Fibroblast of skin of scalp (primary cell): ENCODE results near the gene BSPH1. TPM values are rescaled to one million over a fixed set of nuclear protein-coding genes. Genes with fewer than 3 reads are reported as not detected.
"Not testable (repeated sequence)": the region's sequence is repeated elsewhere in the genome, so short reads cannot be mapped to it uniquely, and the experiment has no call there.

Experiments
- DNase-seq: peaks from one replicate; pipeline ENCODE4 v3.0.0-alpha.2; 2013
- polyA plus RNA-seq, 2 experiments: library from polyadenylated mRNA; unstranded; fragments of 120-200 nt; gene quantifications; one replicate each; pipeline ENCODE4 v1.2.1, GENCODE V29; 2013; ENCODE audit not compliant: insufficient read length in 2 of 2

BSPH1 gene, protein sequence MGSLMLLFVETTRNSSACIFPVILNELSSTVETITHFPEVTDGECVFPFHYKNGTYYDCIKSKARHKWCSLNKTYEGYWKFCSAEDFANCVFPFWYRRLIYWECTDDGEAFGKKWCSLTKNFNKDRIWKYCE
- not detected for polyA plus RNA-seq (2013, experiment 1 of 2; ENCODE audit: insufficient read length)
- not detected for polyA plus RNA-seq (2013, experiment 2 of 2; ENCODE audit: insufficient read length)

DNA sequence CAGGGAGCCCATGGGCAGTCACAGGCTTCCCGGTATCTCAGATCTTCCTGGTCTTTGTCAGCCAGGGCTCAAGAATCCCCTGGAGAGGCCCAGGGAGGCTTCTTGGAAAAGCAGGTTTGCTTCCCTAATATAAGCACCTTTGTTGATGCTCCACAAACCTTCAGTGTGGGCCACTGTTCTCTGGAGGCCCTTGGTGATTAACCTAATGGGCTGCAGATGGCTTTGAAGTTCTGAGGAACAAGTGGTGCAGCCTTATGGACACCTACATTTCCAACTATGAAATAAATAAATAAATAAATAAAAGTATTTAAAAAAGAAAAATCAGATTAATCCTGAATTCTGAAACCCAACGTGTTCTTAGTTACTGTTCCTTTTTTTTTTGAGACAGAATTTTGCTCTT, at the start of gene BSPH1:
Gene BSPH1, minus strand, starts transcription at position 101 of the 400 bp plus-strand sequence. Its CDS starts 89 bp downstream, at position 12.
- no peak for DNase-seq

DNA sequence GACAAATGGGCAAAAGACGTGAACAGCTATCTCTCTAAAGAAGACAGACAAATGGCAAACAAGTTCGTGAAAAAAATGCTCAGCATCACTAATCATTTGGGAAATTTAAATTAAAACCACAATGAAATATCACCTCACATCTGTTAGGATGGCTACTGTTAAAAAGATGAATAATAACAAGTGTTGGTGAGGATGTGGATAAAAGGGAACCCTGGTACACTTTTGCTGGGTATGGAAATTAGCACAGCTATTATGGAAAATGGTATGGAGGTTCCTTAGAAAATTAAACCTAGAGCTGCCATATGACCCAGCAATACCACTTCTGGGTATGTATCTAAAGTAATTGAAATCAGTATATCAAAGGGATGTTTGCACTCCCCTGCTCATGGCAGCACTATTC, 44.8 kb upstream of the BSPH1 start:
- DNase-seq, result no peak

GRCh38 chr19:48033604-48034003, 41.6 kb upstream of the BSPH1 start:
- no peak for DNase-seq

- DNase-seq, result no peak
Measured at GRCh38 chr19:48030073-48030472, 38.1 kb upstream of the BSPH1 start.

GRCh38 chr19:48029431-48029830, 37.5 kb upstream of the BSPH1 start:
- DNase-seq, result no peak

- DNase-seq, result no peak
Measured at GRCh38 chr19:48025480-48025879, 33.5 kb upstream of the BSPH1 start.

DNA sequence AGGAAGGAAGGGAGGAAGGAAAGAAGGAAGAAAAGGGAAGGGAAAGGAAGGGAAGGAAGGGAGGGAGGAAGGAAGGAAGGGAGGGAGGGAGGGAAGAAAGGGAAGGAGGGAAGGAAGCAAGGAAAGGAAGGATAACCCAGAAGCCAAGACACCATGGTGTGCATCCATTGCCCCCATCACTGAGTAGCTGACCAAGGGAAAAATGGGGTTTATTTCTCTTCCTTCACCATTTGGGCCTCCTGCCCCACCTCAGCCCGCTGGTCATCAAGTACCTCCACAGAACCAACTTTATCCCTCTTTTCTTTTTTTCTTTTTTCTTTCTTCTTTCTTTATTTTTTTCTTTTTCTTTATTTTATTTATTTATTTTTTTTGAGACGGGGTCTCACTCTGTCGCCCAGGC, 31.5 kb upstream of the BSPH1 start:
- no peak for DNase-seq

GRCh38 chr19:48023011-48023410, 31.0 kb upstream of the BSPH1 start:
- no peak for DNase-seq

DNA sequence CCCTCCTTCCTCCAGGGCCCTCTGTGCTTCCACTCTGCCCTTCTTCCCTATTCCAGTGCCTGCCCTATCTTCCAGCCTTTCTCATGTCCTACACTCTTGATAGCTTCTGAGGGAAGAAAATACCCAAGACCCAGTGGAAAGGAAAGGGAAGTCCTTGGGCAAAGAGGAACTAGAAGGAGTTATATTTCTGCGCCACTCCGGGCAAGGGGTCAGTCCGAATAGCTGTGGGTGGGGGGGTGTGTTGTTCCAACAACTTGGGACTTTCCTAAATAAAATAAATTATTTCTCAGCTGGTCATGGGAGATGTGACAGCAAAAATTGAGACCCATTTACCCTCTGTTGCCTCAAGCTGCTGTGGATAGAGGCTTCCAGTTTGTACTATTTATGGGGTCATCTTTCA, 28.7 kb upstream of the BSPH1 start:
- no peak for DNase-seq

DNA sequence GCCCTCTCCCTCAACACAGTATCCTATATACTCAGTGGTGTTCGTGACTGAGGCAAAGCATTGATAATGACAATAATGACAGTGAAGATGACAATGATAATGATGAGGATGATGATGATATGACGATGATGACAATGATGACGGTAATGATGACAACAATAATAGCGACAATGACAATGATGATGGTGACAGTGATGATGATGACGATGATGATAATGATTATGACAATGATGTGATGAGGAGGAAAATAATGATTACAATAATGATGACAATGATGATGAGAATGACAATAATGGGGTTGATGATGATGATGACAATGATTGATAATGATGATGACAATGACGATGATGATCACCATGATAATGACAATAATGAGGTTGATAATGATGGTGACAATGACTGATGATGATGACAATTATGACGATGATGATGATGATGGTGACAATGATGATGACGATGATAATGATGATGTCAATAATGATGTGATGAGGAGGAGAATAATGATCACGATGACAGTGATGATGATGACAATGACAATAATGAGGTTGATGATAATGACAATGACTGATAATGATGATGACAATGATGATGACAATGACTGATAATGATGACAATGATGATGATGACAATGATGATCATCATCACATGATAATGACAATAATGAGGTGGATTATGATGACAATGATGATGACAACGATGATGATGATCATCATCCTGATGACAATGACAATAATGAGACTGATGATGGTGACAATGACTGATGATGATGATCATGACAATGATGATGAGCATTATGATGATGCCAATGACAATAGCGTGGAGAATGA, 19.2 kb upstream of the BSPH1 start:
- DNase-seq, result no peak

- no peak for DNase-seq
Measured at GRCh38 chr19:48006762-48007161, 14.8 kb upstream of the BSPH1 start.

- DNase-seq, result no peak
Measured at GRCh38 chr19:48004236-48004635, 12.3 kb upstream of the BSPH1 start.

- no peak for DNase-seq
Measured at GRCh38 chr19:48000846-48001245, 8.9 kb upstream of the BSPH1 start.

GRCh38 chr19:47998800-47999199, 6.8 kb upstream of the BSPH1 start:
- DNase-seq, result no peak

DNA sequence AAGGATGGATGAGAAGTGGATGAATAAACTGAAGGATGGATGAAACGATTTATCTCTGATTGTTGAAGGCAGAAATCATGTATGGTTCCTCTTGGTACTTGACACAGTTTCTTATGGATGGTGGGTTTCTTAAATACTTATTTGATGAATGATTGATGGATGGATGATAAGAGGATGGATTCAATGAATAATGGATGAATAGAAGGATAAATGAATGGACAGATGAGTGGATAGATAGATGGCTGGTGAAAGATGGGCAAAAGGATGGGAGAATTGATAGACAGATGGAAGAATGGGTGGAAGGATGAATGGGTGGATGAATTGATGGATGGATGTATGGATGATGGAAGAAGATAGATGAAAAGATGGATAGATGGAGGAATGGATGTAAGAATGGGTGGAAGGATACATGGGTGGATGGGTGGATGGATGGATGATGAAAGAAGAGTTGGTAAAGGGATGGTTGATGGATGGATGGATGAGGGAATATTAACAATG, 4.3 kb upstream of the BSPH1 start:
- DNase-seq, result no peak

DNA sequence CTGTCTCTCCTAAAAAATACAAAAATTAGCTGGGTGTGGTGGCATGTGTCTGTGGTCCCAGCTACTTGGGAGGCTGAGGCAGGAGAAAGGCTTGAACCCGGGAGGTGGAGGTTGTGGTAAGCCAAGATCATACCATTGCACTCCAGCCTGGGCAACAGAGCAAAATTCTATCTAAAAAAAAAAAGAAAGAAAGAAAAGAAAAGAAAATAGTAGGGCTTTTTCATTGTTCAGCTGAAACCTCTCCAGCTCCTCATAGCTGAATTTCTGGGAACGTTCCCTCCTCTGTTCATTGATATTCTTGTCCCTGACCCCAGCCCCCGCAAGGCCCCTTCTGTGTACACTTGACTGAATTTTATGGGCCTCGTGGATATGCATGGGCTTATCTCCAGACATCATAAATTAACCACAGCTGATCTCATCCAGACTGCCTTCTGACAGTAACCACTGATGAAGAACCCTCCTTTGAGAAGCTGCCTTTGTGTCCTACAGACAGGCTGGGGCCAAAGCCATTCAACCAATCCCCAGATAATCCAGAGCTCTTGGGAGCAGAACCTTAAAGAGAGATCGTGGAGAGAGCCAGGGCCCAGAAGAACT, 2.3 kb upstream of the BSPH1 start, which contains the start of gene ELSPBP1:
Gene ELSPBP1, plus strand, starts transcription at position 424 of the 594 bp plus-strand sequence. CDS start 14,036 bp downstream, outside the sequence.
- no peak for DNase-seq

DNA sequence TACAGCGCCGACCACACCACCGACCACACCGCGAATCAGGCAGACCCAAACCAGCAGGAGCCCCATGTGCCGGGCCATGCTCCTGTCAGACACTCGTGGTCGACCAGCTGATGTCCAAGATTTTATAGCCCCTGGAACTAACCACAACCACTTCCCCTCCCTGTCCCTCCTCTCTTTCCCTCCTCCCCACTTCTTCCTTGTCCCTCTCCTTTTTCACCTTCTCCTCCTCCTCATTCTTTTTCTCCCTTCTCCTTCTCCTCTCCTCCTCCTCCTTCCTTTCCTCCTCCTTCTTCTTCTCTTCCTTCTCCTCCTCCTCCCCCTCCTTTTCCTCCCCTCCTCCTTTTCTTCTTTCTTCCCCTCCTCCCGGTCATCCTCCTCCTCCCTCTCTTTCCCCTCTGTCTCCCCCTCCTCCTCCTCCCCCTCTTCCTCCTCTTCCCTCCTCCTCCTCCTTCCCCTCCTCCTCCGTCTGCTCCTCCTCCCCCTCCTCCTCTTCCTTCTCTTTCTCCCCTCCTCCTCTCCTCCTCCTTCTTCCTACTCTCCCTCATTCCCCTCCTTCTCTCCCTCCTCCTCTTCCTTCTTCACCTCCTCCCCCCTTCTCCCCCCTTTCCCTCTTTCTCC, 670 bp downstream of the BSPH1 start:
- DNase-seq, result no peak

GRCh38 chr19:47973529-47973928, 18.4 kb downstream of the BSPH1 start:
- DNase-seq, result no peak

- DNase-seq, result not testable (repeated sequence)
Measured at GRCh38 chr19:47955936-47956335, 36.0 kb downstream of the BSPH1 start.

DNA sequence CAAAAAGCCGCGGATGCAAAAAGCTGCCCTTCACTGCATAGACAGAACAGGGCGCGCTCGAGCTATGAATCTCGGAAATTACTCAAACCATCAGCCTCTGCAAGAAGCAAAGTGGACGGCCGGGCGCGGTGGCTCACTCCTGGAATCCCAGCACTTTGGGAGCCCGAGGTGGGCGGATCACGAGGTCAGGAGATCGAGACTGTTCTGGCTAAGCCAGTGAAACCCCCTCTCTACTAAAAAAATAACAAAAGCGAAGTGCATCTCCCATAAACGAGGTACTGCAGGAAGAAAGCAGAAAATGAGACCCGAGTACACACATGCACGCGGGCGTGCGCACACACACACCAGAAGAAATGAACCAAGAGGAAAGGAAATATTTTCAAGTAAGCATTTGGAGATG, 39.8 kb downstream of the BSPH1 start:
- DNase-seq, result not testable (repeated sequence)

- not testable (repeated sequence) for DNase-seq
Measured at GRCh38 chr19:47949852-47950521, 42.0 kb downstream of the BSPH1 start.

GRCh38 chr19:47928581-47928980, 63.4 kb downstream of the BSPH1 start:
- DNase-seq, result not testable (repeated sequence)
